HG03108 (cell line): ENCODE measurements around the gene MYH4.

Experiments
- ATAC-seq: cut with Tn5 transposase; IDR thresholded peaks from one replicate; pipeline ENCODE4 v1.9.1; 2021; ENCODE audit warnings: moderate library complexity; ENCODE audit not compliant: unreplicated experiment

The MYH4 gene

GRCh38 chr17:10421900-10422542, 47.3 kb downstream of the MYH4 start, which contains the start of gene MYH8:
Gene MYH8, minus strand, starts transcription at chr17:10421950. Its CDS starts 1,723 bp downstream, at chr17:10420227.
- ATAC-seq = no peak

GRCh38 chr17:10421211-10421610, 48.1 kb downstream of the MYH4 start:
- ATAC-seq = no peak

GRCh38 chr17:10420811-10421210, 48.5 kb downstream of the MYH4 start:
- ATAC-seq = no peak

- no peak for ATAC-seq
Measured at GRCh38 chr17:10417431-10417830, 51.9 kb downstream of the MYH4 start.

- no peak for ATAC-seq
Measured at GRCh38 chr17:10415161-10415560, 54.2 kb downstream of the MYH4 start.

GRCh38 chr17:10403589-10403988, 65.8 kb downstream of the MYH4 start:
- ATAC-seq = no peak

GRCh38 chr17:10398352-10398751, 71.0 kb downstream of the MYH4 start:
- ATAC-seq = no peak

- ATAC-seq = no peak
Measured at GRCh38 chr17:10396524-10397163, 72.7 kb downstream of the MYH4 start.

GRCh38 chr17:10394201-10394887, 75.0 kb downstream of the MYH4 start:
- ATAC-seq = no peak
